Ascending aorta (tissue), 2 donors: ENCODE measurements around the gene GJA4. TPM values are rescaled to one million over a fixed set of nuclear protein-coding genes. Genes with fewer than 3 reads are reported as not detected.

Experiments used
- DNase-seq, 2 donors: peaks; one replicate each; pipeline ENCODE4 v3.0.0-alpha.2; 2019; ENCODE audit warnings: low spot score in 2 of 2
- H3K27ac ChIP-seq, 2 donors: fragments of 200-600 bp; sonication (generic); one replicate each; pipeline ENCODE4 v1.5.1; 2016 to 2017; ENCODE audit warnings: mild to moderate bottlenecking in 1 of 2
- H3K27me3 ChIP-seq: fragments of 200-600 bp; sonication (generic); one replicate; pipeline ENCODE4 v1.5.1; 2017
- H3K36me3 ChIP-seq, 2 donors: fragments of 200-600 bp; sonication (generic); one replicate each; pipeline ENCODE4 v1.5.1; 2016
- H3K4me1 ChIP-seq, 2 donors: fragments of 200-600 bp; sonication (generic); one replicate each; pipeline ENCODE4 v1.5.1; 2016 to 2017; ENCODE audit warnings: mild to moderate bottlenecking in 1 of 2
- H3K4me3 ChIP-seq, 2 donors: fragments of 200-600 bp; sonication (generic); one replicate each; pipeline ENCODE4 v1.5.1; 2016 to 2017; ENCODE audit warnings: mild to moderate bottlenecking in 1 of 2
- H3K9me3 ChIP-seq, 2 donors: fragments of 200-600 bp; sonication (generic); one replicate each; pipeline ENCODE4 v1.5.1; 2016
- CTCF ChIP-seq, 3 experiments: fragments of 200-600 bp in 2 of 3; fragments of 450-650 bp in 1 of 3; sonication (generic) in 2 of 3; IDR thresholded peaks; one replicate each; pipeline ENCODE4 v1.5.1; 2016 to 2019; ENCODE audit warnings: antibody characterized with exemption in 3 of 3, mild to moderate bottlenecking in 1 of 3, moderate library complexity in 1 of 3
- intact Hi-C: fragments of 100-400 bp; cut with DNase I; formaldehyde crosslinking; loops from one replicate; pipeline ENCODE4 v1.15.1; 2023
- total RNA-seq: library from RNA; depleted of rRNA; stranded (reverse); fragments of >200 nt; gene quantifications from one replicate; pipeline ENCODE4 v1.1.0, GENCODE V29; 2016

Gene GJA4
- total RNA-seq, 1 donor from 2014 or later, result 190 TPM

GRCh38 chr1:34781071-34781843 is 11.5 kb upstream of the GJA4 start, which contains the start of gene GJB3:
Gene GJB3, plus strand, starts transcription at chr1:34781214. Its CDS starts 3,549 bp downstream, at chr1:34784763.
- Histone ChIP-seq H3K27ac (no peak within 1 kb of the TSS), H3K27me3 (peaks cover 6% of the 10 kb centered on the region), H3K4me3 (peak within 1 kb of the TSS; percentile 56 to 68), H3K4me1 (peaks cover 5 to 12% of the 10 kb centered on the region in 2 donors), H3K36me3 (no peaks in the 10 kb centered on the region), H3K9me3 (no peaks in the 10 kb centered on the region)
- DNase-seq, result peak in 1 of 2 donors; percentile 61
- intact Hi-C loops, result no loop called here
- TF ChIP-seq CTCF (IDR thresholded peaks at IDR 0.05), result no peak

GRCh38 chr1:34781844-34782391 is 10.9 kb upstream of the GJA4 start:
- H3K4me1 ChIP-seq, result peaks cover 5 to 16% of the 10 kb centered on the region in 2 donors
- H3K4me3 ChIP-seq, result peak overlapping the region; percentile 56 to 68
- intact Hi-C loops, result no loop called here
- peak in 1 of 2 donors; percentile 38 for DNase-seq
- no peak for TF ChIP-seq CTCF (IDR thresholded peaks at IDR 0.05)
- no peaks in the 10 kb centered on the region for H3K36me3 ChIP-seq
- no peak overlapping the region for H3K27ac ChIP-seq
- H3K9me3 ChIP-seq, result no peaks in the 10 kb centered on the region
- peaks cover 6% of the 10 kb centered on the region for H3K27me3 ChIP-seq

- Histone ChIP-seq H3K27me3 (peaks cover 6% of the 10 kb centered on the region), H3K27ac (no peak overlapping the region), H3K36me3 (no peaks in the 10 kb centered on the region), H3K4me3 (no peak overlapping the region), H3K4me1 (peaks cover 5 to 24% of the 10 kb centered on the region in 2 donors), H3K9me3 (no peaks in the 10 kb centered on the region)
- DNase-seq, result peak in 1 of 2 donors; percentile 61
- TF ChIP-seq CTCF (IDR thresholded peaks at IDR 0.05), result no peak
- intact Hi-C loops, result no loop called here
Observed at GRCh38 chr1:34784751-34785221, 8.0 kb upstream of the GJA4 start.

GRCh38 chr1:34785231-34785874 is 7.4 kb upstream of the GJA4 start:
- H3K27me3 ChIP-seq, result peaks cover 6% of the 10 kb centered on the region
- peak in 1 of 2 donors; percentile 55 for DNase-seq
- peaks cover 5 to 24% of the 10 kb centered on the region in 2 donors for H3K4me1 ChIP-seq
- TF ChIP-seq CTCF (IDR thresholded peaks at IDR 0.05), result no peak
- H3K9me3 ChIP-seq, result no peaks in the 10 kb centered on the region
- intact Hi-C loops, result no loop called here
- H3K27ac ChIP-seq, result no peak overlapping the region
- H3K4me3 ChIP-seq, result no peak overlapping the region
- H3K36me3 ChIP-seq, result no peaks in the 10 kb centered on the region

GRCh38 chr1:34785875-34786470 is 6.8 kb upstream of the GJA4 start:
- no peak for TF ChIP-seq CTCF (IDR thresholded peaks at IDR 0.05)
- no peaks in the 10 kb centered on the region for H3K9me3 ChIP-seq
- peaks cover 6% of the 10 kb centered on the region for H3K27me3 ChIP-seq
- no peak overlapping the region for H3K27ac ChIP-seq
- no peaks in the 10 kb centered on the region for H3K36me3 ChIP-seq
- intact Hi-C loops, result loop anchor here (1.0 kb wide), 2 partner anchors 66 to 80 kb away; no protein-coding TSS in a partner anchor
- peak in 1 of 2 donors; percentile 59 for DNase-seq
- H3K4me3 ChIP-seq, result no peak overlapping the region
- H3K4me1 ChIP-seq, result peaks cover 5 to 21% of the 10 kb centered on the region in 2 donors
